PC-3 (cell line): Measurements from ENCODE around the gene PPP1R12B.

Experiments used
- EZH2 ChIP-seq: fragments of 300-600 bp; sonication (generic); IDR thresholded peaks from one replicate; pipeline ENCODE4 v1.6.1; 2017; ENCODE audit warnings: antibody characterized with exemption, mild to moderate bottlenecking, low read length; ENCODE audit not compliant: unreplicated experiment
- TF ChIP-seq, protein P1 (sequence below): fragments of 300-600 bp; sonication (generic); conservative IDR thresholded peaks from 2 replicates; pipeline ENCODE4 v1.5.1; 2017; ENCODE audit warnings: antibody characterized with exemption, low read depth, mild to moderate bottlenecking, low read length

DNA sequence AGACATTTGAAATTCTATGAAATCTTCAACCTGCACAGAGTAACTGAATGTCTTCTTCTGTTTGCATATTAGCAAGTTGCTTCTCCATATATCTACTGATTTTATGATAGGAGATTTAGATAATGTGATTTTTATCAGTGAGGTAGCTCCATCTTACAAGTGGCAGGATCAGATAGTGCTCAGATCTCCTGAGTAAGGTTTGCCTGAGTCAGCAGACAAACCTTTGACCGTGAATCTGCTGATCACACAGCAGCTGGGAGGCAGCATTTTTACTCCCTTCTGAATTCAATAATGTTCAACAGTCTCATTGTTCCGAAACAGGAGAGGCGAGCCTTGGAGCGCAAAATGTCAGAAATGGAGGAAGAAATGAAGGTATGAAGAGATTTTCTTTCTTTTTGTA, 220.3 kb downstream of the PPP1R12B start:
- TF ChIP-seq, protein P1, sequence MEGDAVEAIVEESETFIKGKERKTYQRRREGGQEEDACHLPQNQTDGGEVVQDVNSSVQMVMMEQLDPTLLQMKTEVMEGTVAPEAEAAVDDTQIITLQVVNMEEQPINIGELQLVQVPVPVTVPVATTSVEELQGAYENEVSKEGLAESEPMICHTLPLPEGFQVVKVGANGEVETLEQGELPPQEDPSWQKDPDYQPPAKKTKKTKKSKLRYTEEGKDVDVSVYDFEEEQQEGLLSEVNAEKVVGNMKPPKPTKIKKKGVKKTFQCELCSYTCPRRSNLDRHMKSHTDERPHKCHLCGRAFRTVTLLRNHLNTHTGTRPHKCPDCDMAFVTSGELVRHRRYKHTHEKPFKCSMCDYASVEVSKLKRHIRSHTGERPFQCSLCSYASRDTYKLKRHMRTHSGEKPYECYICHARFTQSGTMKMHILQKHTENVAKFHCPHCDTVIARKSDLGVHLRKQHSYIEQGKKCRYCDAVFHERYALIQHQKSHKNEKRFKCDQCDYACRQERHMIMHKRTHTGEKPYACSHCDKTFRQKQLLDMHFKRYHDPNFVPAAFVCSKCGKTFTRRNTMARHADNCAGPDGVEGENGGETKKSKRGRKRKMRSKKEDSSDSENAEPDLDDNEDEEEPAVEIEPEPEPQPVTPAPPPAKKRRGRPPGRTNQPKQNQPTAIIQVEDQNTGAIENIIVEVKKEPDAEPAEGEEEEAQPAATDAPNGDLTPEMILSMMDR, result no peak
- no peak for TF ChIP-seq EZH2
